HG03139 (cell line): Measurements from ENCODE around the gene CTSD.

Experiments used
- ATAC-seq: cut with Tn5 transposase; IDR thresholded peaks from one replicate; pipeline ENCODE4 v1.9.1; 2021; ENCODE audit not compliant: unreplicated experiment

Gene CTSD

DNA sequence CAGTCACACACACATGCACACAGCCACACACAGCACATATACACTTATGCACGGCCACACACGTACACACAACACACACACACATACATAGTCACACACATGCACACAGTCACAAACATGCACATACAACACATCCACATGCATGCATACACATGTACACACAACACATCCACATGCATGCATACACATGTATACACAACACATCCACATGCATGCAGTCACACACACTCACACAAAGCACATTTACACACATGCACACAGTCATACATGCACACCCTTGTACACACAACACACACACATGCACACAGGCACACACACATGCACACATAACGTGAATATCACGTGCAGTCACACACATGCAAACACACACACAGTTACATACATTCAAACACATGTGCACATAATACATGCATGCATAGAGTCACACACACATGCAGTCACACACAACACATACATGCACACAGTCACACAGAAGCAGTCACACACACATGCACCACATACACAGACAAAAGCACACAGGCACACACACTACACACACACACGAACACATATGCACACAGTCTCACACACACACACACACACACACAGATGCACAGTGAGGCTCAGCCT, 32.2 kb downstream of the CTSD start:
- ATAC-seq = no peak

GRCh38 chr11:1730059-1730629, 33.6 kb downstream of the CTSD start:
- ATAC-seq = no peak

- no peak for ATAC-seq
Measured at GRCh38 chr11:1729692-1730011, 34.1 kb downstream of the CTSD start.

- ATAC-seq = no peak
Measured at GRCh38 chr11:1728931-1729691, 34.6 kb downstream of the CTSD start.

DNA sequence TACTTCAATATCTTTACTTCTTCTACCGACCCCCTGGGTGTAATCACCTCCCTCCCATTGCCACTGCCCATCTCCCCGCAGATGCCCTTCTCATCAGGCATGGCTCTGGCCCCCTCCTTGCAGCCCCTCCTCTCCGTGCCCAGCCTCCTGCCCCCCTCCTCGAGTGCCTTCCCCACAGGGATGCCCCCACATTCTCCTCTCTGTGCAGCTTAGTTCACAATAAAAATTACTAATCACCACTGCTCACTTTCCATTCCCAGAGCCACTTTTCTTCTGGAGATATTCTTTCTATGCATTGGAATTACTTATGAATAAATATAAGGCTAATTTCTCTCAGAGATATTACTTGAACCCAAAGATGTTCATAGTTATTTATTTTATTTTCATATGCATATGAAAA, 35.4 kb downstream of the CTSD start:
- no peak for ATAC-seq

DNA sequence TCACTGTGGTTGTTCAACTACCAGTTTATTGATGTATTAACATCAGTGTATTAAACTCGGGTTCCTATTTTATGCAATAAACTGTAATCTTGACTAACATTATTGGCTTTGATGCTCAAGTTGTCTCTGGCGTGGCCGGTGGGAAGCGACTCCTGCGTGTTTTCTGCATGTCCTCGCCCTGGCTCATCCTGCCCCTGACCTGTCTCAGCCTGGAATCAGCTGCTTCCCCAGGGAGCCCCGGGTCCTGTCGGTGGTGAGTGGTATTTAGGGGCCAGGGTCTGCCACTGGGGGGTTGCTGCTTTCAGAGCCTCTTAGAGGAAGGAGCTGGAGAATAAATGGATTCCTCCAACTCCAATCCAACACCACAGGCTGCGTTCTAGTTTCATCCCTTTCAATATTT, 35.9 kb downstream of the CTSD start:
- no peak for ATAC-seq

DNA sequence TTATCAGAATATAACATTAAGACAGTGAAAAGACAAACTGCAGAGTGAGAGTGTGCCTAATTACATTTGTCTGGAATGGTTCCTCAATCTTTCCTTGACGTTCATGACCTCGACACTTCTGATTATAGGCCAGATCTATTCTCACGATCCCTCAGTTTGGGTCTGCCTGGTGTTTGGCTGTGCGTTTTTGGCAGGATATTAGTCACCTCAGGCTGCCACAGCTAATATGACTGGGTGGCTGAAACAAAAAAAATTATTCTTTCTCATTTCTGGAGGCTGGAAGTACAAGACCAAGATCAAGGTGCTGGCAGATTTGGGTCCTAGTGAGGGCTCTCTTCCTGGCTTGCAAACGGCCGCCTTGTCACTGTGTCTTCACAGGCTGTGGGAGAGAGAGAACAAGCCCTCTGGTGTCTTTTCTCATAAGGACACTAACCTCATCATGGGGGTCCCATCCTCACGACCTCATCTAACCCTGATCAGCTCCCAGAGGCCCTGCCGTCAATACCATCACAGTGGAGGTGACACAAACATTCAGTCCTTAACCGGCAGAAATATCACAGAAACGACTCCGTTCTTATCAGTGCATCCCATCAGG, 36.5 kb downstream of the CTSD start:
- ATAC-seq = no peak

DNA sequence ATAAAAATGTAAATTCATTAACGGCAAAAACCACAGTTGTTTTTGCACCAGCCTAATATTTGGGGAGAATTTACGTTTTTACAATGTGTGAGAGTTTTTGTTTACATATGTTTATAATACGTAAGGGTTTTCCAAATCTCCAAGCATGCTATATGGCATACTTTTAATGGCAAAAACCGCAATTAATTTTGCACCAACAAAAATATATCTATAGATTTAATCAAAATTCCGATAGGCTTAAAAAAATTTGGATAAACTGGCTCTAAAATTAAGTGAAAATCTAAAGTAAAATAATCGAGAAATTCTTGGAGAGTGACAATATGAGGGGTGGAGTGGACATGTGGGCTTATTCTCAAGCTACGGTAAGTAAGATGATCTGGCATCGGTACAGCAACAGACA, 43.9 kb downstream of the CTSD start:
- ATAC-seq = no peak

DNA sequence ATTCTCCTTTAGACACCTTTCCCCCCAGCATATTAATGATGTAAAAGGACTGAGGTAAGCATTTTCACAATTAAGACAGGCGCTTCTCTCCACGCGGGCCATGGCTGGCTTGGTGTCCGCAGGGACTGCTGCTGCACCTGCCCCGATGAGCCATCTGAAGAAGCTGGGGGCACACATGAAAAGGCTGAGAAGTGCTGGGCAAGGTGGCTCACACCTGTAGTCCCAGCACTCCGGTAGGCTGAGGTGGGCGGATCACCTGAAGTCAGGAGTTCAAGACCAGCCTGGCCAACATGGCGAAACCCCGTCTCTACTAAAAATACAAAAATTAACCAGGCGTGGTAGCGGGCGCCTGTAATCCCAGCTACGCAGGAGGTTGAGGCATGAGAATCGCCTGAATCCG, 45.4 kb downstream of the CTSD start:
- no peak for ATAC-seq

DNA sequence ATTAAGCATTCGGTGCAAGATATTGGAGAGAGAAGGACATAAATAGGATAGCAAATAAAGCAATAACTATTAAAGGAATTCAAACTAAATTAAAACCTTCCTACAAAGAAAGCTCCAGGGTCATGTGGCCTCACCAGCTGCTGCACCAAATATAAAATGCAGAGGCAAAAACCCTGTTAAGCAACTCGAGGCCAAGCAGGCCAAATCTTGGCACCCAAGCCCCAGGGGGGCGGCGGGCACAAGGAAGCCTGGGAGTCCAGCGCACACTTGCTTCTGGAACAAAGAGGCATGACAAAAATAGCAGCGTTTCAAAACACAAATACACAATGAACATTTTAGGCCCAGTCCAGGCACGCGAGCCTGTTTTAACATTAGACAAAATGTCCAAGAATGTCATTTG, 46.0 kb downstream of the CTSD start:
- ATAC-seq = no peak

GRCh38 chr11:1714908-1715885, 48.5 kb downstream of the CTSD start:
- no peak for ATAC-seq

DNA sequence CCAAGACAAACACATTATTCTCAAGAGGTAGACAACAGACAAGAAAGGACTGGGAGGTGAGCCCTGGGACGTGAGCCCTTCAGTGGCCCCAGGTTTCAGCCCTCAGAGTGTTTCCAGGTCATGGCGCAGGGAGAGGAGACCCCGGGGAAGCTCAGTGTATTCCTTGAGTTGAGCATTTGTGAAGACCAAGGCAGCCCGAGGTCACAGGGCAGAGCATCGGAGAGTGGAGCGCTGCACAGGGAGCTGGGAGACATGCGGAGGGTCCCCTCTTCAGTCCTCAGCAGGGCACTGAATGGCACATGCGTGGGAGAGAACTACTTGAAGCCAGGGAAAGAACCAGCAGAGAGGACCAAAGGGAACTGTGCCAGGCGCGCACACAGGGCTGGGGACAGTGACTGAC, 55.0 kb downstream of the CTSD start:
- ATAC-seq = no peak

DNA sequence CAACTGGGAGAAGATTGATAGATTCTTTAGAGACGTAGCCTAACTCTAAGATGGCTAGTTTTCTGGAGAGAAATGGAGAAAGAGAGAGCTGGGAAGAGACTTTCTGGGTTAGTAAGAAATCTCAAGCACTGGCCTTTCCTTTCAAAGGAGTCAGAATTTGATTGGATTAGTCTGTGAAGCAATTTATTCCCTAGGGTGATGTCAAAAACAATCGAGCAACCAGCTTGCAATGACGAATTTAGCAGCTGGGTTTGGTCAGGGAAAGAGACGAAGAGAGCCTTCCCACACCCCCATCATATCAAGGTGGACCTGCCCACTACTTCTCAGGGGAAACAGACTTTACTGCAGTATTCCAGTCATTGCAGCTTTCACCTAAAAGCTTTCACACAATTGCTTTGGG, 56.0 kb downstream of the CTSD start:
- no peak for ATAC-seq

- ATAC-seq = no peak
Measured at GRCh38 chr11:1706634-1707400, 56.9 kb downstream of the CTSD start.

DNA sequence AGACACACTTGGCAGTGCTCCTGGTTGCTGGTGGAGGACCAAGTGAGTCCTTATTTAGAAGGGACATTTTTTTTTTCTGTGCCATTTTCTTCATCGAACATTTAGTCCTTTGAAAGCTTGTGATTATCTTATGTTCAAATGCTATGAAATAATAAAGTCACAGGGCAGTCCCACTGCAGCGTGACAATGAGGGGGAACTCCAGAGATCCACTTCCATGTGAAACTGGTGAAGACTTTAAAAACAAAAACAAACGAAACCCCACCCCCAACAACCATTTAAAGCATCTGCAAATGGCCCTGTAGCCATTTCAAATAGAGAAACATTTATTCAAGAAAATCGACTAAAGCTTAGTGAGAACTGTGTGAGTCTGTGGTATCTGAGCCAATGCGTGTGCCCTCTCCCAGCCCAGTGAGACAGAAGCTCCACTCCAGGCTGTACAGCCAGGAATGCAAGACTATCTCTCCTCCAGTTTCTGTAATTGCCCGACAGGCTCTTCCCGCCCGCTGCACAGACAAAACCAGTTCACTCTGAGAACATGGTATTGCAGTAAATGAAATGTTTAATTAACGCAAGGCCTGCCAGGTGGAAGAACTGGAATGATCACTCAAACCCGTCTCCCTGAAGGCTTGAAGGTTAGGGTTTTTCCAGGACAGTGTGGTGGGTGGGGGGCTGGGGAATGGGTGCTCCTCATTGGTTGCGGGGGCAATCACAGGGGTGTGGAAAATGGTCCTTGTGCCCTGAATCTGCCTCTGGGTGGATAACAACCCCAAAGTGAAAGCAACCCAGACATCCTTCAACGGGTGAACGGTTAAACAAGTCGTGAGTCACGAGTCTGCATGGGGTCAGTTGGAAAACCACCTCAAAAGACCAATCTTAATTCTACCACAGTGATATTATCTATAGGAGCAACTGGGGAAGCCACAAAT, 58.3 kb downstream of the CTSD start:
- ATAC-seq = no peak

DNA sequence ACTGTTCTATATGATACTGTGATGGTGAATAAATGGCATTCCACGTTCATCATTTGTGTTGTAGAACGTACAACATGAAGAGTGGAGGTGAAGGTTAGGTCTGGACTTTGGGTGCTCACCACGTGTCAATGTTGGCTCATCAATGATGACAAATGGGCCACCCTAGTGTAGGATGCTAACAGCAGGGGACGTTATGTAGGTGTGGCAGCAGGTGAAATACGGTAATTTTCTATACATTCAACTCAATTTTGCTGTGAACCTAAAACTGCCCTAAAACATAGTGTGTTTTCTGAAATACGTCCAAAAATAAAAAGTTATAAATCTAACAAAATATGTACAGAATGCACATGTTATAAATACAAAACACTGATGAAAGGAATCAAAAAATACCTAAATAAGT, 60.6 kb downstream of the CTSD start:
- ATAC-seq = no peak
